ENCODE data around the gene RNF224. TPM values are rescaled to one million over a fixed set of nuclear protein-coding genes. Genes with fewer than 3 reads are reported as not detected.
"Not testable (repeated sequence)": the region's sequence is repeated elsewhere in the genome, so short reads cannot be mapped to it uniquely, and the experiment has no call there.

Gene RNF224
- total RNA-seq, 4 donors from 2014 or later, result 1.2 to 5.2 (median 3.0) TPM

- peaks cover 46 to 91% (median 49%) of the 10 kb centered on the region in 3 donors for H3K4me1 ChIP-seq
- peaks cover 6 to 21% (median 21%) of the 10 kb centered on the region in 3 donors for H3K36me3 ChIP-seq
- WGBS, 2 donors, result no CpG with 5 or more reads among the region's 58 CpGs
- peak overlapping the region; percentile 60 to 97 (median 83) for H3K4me3 ChIP-seq
- DNase-seq, result no peak
- H3K27ac ChIP-seq, result peak overlapping the region; percentile 94 to 100 (median 95)
- H3K9me3 ChIP-seq, result no peaks in the 10 kb centered on the region
- intact Hi-C loops (cut with DNase I), result no loop called here
- no peak for TF ChIP-seq POLR2A (IDR thresholded peaks at IDR 0.05)
- TF ChIP-seq, protein P1, sequence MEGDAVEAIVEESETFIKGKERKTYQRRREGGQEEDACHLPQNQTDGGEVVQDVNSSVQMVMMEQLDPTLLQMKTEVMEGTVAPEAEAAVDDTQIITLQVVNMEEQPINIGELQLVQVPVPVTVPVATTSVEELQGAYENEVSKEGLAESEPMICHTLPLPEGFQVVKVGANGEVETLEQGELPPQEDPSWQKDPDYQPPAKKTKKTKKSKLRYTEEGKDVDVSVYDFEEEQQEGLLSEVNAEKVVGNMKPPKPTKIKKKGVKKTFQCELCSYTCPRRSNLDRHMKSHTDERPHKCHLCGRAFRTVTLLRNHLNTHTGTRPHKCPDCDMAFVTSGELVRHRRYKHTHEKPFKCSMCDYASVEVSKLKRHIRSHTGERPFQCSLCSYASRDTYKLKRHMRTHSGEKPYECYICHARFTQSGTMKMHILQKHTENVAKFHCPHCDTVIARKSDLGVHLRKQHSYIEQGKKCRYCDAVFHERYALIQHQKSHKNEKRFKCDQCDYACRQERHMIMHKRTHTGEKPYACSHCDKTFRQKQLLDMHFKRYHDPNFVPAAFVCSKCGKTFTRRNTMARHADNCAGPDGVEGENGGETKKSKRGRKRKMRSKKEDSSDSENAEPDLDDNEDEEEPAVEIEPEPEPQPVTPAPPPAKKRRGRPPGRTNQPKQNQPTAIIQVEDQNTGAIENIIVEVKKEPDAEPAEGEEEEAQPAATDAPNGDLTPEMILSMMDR (IDR thresholded peaks at IDR 0.05), result no peak
- peaks cover 0 to 9% (median 0%) of the 10 kb centered on the region in 4 donors for H3K27me3 ChIP-seq
These were observed 13.1 kb downstream of the RNF224 start for GRCh38 chr9:137240318-137240840.

DNA sequence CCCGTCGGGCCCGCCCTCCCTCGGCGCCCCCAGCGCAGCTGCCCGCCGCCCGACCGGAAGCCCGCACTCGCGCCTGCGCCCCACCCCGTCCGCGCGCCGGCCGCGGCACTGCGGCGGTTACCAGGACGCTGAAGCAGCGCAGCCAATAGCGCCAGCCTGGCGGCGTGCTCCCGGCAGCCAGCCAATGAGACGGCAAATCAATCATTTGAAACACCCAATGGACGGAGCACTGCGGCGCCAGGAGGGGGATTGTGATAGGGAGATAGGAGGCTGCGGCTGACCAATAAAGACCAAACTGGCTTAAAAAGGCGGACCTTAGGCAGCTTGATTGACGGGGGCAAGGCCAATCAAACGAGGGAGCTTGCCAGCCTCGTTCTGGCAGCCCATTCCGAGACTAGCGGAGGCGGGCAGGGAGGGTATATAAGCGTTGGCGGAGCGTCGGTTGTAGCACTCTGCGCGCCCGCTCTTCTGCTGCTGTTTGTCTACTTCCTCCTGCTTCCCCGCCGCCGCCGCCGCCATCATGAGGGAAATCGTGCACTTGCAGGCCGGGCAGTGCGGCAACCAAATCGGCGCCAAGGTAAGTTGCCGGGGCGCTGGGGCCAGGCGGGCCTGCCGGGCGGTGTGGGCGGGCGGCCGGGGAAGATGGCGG, 13.7 kb downstream of the RNF224 start, which contains the start of gene TUBB4B:
Gene TUBB4B (plus strand): TSS at position 447 of the 649 bp plus-strand sequence. CDS start 74 bp downstream, at position 521.
- TF ChIP-seq POLR2A (IDR thresholded peaks at IDR 0.05), result peak in 3 of 4 donors; percentile 90 to 100 (median 100)
- TF ChIP-seq, protein P1 (IDR thresholded peaks at IDR 0.05), result peak in 3 of 6 experiments; percentile 14 to 35 (median 15)
- peak; percentile 97 for DNase-seq
- 0% methylated on average over 9 to 14 of the region's 67 CpGs for WGBS, 2 donors
- intact Hi-C loops (cut with DNase I), result no loop called here
- Histone ChIP-seq H3K4me1 (peaks cover 44 to 91% (median 48%) of the 10 kb centered on the region in 3 donors), H3K9me3 (no peaks in the 10 kb centered on the region), H3K36me3 (peaks cover 6 to 21% (median 21%) of the 10 kb centered on the region in 3 donors), H3K4me3 (peak within 1 kb of the TSS; percentile 74 to 97 (median 88)), H3K27me3 (peaks cover 0 to 3% (median 0%) of the 10 kb centered on the region in 4 donors), H3K27ac (peak within 1 kb of the TSS; percentile 94 to 100 (median 98))

- no peak for DNase-seq
- Histone ChIP-seq H3K36me3 (peaks cover 6 to 21% (median 21%) of the 10 kb centered on the region in 3 donors), H3K27me3 (no peaks in the 10 kb centered on the region), H3K4me1 (peaks cover 39 to 86% (median 41%) of the 10 kb centered on the region in 3 donors), H3K27ac (peak overlapping the region; percentile 94 to 100 (median 98)), H3K4me3 (peak overlapping the region; percentile 74 to 97 (median 88)), H3K9me3 (no peaks in the 10 kb centered on the region)
- intact Hi-C loops (cut with DNase I), result no loop called here
- TF ChIP-seq, protein P1 (IDR thresholded peaks at IDR 0.05), result no peak
- TF ChIP-seq POLR2A (IDR thresholded peaks at IDR 0.05), result no peak
- WGBS, 2 donors, result no CpG with 5 or more reads among the region's 83 CpGs
These were observed 14.4 kb downstream of the RNF224 start for GRCh38 chr9:137241490-137242268.

GRCh38 chr9:137242269-137243203, 15.2 kb downstream of the RNF224 start:
- Histone ChIP-seq H3K4me3 (peak overlapping the region; percentile 74 to 97 (median 88)), H3K36me3 (peaks cover 6 to 21% (median 21%) of the 10 kb centered on the region in 3 donors), H3K4me1 (peaks cover 34 to 77% (median 37%) of the 10 kb centered on the region in 3 donors), H3K27ac (peak overlapping the region; percentile 94 to 100 (median 98)), H3K9me3 (no peaks in the 10 kb centered on the region), H3K27me3 (no peaks in the 10 kb centered on the region)
- intact Hi-C loops (cut with DNase I), result no loop called here
- 40 to 49% methylated on average over 14 to 15 of the region's 36 CpGs for WGBS, 2 donors
- TF ChIP-seq, protein P1 (IDR thresholded peaks at IDR 0.05), result no peak
- no peak for TF ChIP-seq POLR2A (IDR thresholded peaks at IDR 0.05)
- no peak for DNase-seq

DNA sequence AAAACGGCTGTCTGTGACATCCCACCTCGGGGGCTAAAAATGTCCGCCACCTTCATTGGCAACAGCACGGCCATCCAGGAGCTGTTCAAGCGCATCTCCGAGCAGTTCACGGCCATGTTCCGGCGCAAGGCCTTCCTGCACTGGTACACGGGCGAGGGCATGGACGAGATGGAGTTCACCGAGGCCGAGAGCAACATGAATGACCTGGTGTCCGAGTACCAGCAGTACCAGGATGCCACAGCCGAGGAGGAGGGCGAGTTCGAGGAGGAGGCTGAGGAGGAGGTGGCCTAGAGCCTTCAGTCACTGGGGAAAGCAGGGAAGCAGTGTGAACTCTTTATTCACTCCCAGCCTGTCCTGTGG, 15.9 kb downstream of the RNF224 start:
- peaks cover 6 to 21% (median 21%) of the 10 kb centered on the region in 3 donors for H3K36me3 ChIP-seq
- DNase-seq; H3K9me3 ChIP-seq; intact Hi-C loops (cut with DNase I); H3K27ac ChIP-seq; H3K27me3 ChIP-seq: not testable (repeated sequence)
- WGBS, 2 donors, result 77% methylated on average over 6 of the region's 18 CpGs; no CpG with 5 or more reads in 1 of the 2 donors
- peaks cover 34 to 70% (median 37%) of the 10 kb centered on the region in 3 donors for H3K4me1 ChIP-seq
- peak overlapping the region in 2 of 4 donors; percentile 86 to 97 for H3K4me3 ChIP-seq
